H1 (cell line): ENCODE data around the gene SPATA31D4. TPM values are rescaled to one million over a fixed set of nuclear protein-coding genes. Genes with fewer than 3 reads are reported as not detected.

ENCODE experiments used
- CTCF ChIA-PET: fragments of 300-600 bp; sonication (Branson Sonifier 250); formaldehyde crosslinking; loops from one replicate; lab custom pipeline; 2021; ENCODE audit not compliant: partially characterized antibody; lab: Charles Lee
- POLR2A ChIA-PET: fragments of 300-600 bp; sonication (Branson Sonifier 250); formaldehyde crosslinking; loops from one replicate; lab custom pipeline; 2021; ENCODE audit warnings: inconsistent platforms; ENCODE audit not compliant: partially characterized antibody; lab: Charles Lee
- DNase-seq, 2 experiments: peaks; one replicate each; pipeline versions ENCODE4 v3.0.0 to v3.0.0-alpha.2; 2010 to 2022; ENCODE audit warnings: low spot score in 2 of 2, low read depth in 1 of 2, mixed read lengths in 1 of 2
- FAIRE-seq: peaks from 2 replicates; lab custom pipeline; 2011; peaks lifted over from hg19 to GRCh38; lab: Jason Lieb, UNC
- H2AFZ ChIP-seq: 2 replicates; pipeline ENCODE4 v1.8.1; 2012; ENCODE audit warnings: low read length, inconsistent platforms
- H2AK5ac ChIP-seq: 2 replicates; pipeline ENCODE4 v1.6.1; 2013; ENCODE audit warnings: low read depth, low read length
- H2BK120ac ChIP-seq: replicated peaks from 2 replicates; pipeline ENCODE3; 2013; ENCODE audit warnings: low read depth, low read length, inconsistent platforms
- H2BK12ac ChIP-seq: 2 replicates; pipeline ENCODE4 v1.6.1; 2013; ENCODE audit warnings: low read depth, low read length
- H2BK15ac ChIP-seq: 2 replicates; pipeline ENCODE4 v1.6.1; 2013; ENCODE audit warnings: low read length
- H2BK20ac ChIP-seq: 2 replicates; pipeline ENCODE4 v1.6.1; 2013; ENCODE audit warnings: low read length
- H2BK5ac ChIP-seq: 2 replicates; pipeline ENCODE4 v1.6.1; 2013; ENCODE audit warnings: low read depth, low read length
- H3K14ac ChIP-seq: 2 replicates; pipeline ENCODE4 v1.6.1; 2013; ENCODE audit warnings: inconsistent platforms; ENCODE audit not compliant: insufficient read length
- H3K18ac ChIP-seq: 2 replicates; pipeline ENCODE4 v1.6.1; 2013; ENCODE audit warnings: low read length; ENCODE audit errors: extremely low read depth
- H3K23ac ChIP-seq: 2 replicates; pipeline ENCODE4 v1.6.1; 2013; ENCODE audit warnings: inconsistent platforms; ENCODE audit not compliant: insufficient read length
- H3K23me2 ChIP-seq: 2 replicates; pipeline ENCODE4 v1.6.1; 2013; ENCODE audit warnings: low read depth, low read length
- H3K27ac ChIP-seq: 2 replicates; pipeline ENCODE4 v1.6.1; 2011; ENCODE audit warnings: low read depth, low read length, inconsistent platforms
- H3K27me3 ChIP-seq, 4 experiments: replicated peaks in 1 of 4; 1 replicate in 1 of 4; 2 replicates in 3 of 4; pipeline versions ENCODE4 v1.6.1 to v1.8.1; 2011 to 2013; ENCODE audit warnings: low read length in 3 of 4, mild to moderate bottlenecking in 3 of 4, inconsistent platforms in 2 of 4, mixed read lengths in 2 of 4, moderate library complexity in 1 of 4; ENCODE audit not compliant: control insufficient read depth in 3 of 4, insufficient read depth in 3 of 4; ENCODE audit errors: extremely low read depth in 1 of 4
- H3K36me3 ChIP-seq, 4 experiments: 2 replicates each; pipeline versions ENCODE4 v1.6.1 to v1.8.1; 2011 to 2013; ENCODE audit warnings: mild to moderate bottlenecking in 4 of 4, low read length in 3 of 4, moderate library complexity in 2 of 4, control low read depth in 1 of 4, inconsistent platforms in 1 of 4; ENCODE audit not compliant: insufficient read depth in 4 of 4, control insufficient read depth in 2 of 4
- H3K4ac ChIP-seq: replicated peaks from 2 replicates; pipeline ENCODE3; 2013; ENCODE audit warnings: low read length, low read depth, mixed read lengths, inconsistent platforms; ENCODE audit not compliant: insufficient read length
- H3K4me1 ChIP-seq, 4 experiments: replicated peaks in 1 of 4; 1 replicate in 1 of 4; 2 replicates in 3 of 4; pipeline versions ENCODE4 v1.6.1 to v1.8.1; 2011 to 2013; ENCODE audit warnings: low read length in 3 of 4, inconsistent platforms in 2 of 4, mixed read lengths in 1 of 4; ENCODE audit not compliant: insufficient read depth in 4 of 4, control insufficient read depth in 3 of 4
- H3K4me2 ChIP-seq, 2 experiments: 2 replicates each; pipeline versions ENCODE4 v1.6.1 to v1.8.1; 2011 to 2013; ENCODE audit warnings: low read depth in 2 of 2, low read length in 2 of 2, control low read depth in 1 of 2, inconsistent platforms in 1 of 2, mild to moderate bottlenecking in 1 of 2; ENCODE audit not compliant: insufficient read depth in 1 of 2
- H3K4me3 ChIP-seq, 4 experiments: fragments of 200-600, 300-600 bp in 1 of 4; sonication (generic), shearing (Covaris generic), sonication (Bioruptor Twin) in 1 of 4; 2 replicates each; pipeline versions ENCODE4 v1.5.1 to v1.8.1; 2011 to 2016; ENCODE audit warnings: low read length in 4 of 4, low read depth in 3 of 4, control low read depth in 2 of 4, inconsistent platforms in 2 of 4, mild to moderate bottlenecking in 2 of 4, mixed read lengths in 1 of 4, moderate library complexity in 1 of 4; ENCODE audit not compliant: insufficient read depth in 2 of 4; ENCODE audit errors: extremely low read depth in 1 of 4
- H3K56ac ChIP-seq: replicated peaks from 2 replicates; pipeline ENCODE3; 2013; ENCODE audit warnings: low read depth, mild to moderate bottlenecking, mixed read lengths, low read length, inconsistent platforms; ENCODE audit not compliant: insufficient read length
- H3K79me1 ChIP-seq: 2 replicates; pipeline ENCODE4 v1.6.1; 2013; ENCODE audit warnings: low read depth, low read length, control low read depth
- H3K79me2 ChIP-seq, 2 experiments: 2 replicates each; pipeline versions ENCODE4 v1.6.1 to v1.8.1; 2012 to 2013; ENCODE audit warnings: low read length in 2 of 2, mild to moderate bottlenecking in 2 of 2, inconsistent platforms in 1 of 2; ENCODE audit not compliant: insufficient read depth in 2 of 2, control insufficient read depth in 1 of 2
- H3K9ac ChIP-seq, 4 experiments: replicated peaks in 1 of 4; 1 replicate in 1 of 4; 2 replicates in 3 of 4; pipeline versions ENCODE4 v1.6.1 to v1.8.1; 2011 to 2013; ENCODE audit warnings: low read depth in 3 of 4, low read length in 3 of 4, control low read depth in 2 of 4, mild to moderate bottlenecking in 2 of 4, moderate library complexity in 2 of 4, inconsistent platforms in 1 of 4; ENCODE audit errors: extremely low read depth in 1 of 4
- H3K9me3 ChIP-seq, 2 experiments: 2 replicates each; pipeline versions ENCODE4 v1.6.1 to v1.8.1; 2012 to 2013; ENCODE audit warnings: mild to moderate bottlenecking in 2 of 2, moderate library complexity in 2 of 2, control low read depth in 1 of 2, inconsistent platforms in 1 of 2, low read depth in 1 of 2, low read length in 1 of 2, mixed read lengths in 1 of 2; ENCODE audit not compliant: insufficient read depth in 2 of 2
- H4K20me1 ChIP-seq, 2 experiments: replicated peaks in 1 of 2; 2 replicates each; pipeline versions ENCODE3 to v1.8.1; 2011 to 2013; ENCODE audit warnings: inconsistent platforms in 2 of 2, low read length in 2 of 2, mild to moderate bottlenecking in 1 of 2; ENCODE audit not compliant: insufficient read depth in 2 of 2, control insufficient read depth in 1 of 2
- H4K5ac ChIP-seq: 2 replicates; pipeline ENCODE4 v1.6.1; 2013; ENCODE audit warnings: low read length, low read depth, mixed read lengths, inconsistent platforms; ENCODE audit not compliant: insufficient read length
- H4K8ac ChIP-seq: 2 replicates; pipeline ENCODE4 v1.8.0; 2013; ENCODE audit warnings: mild to moderate bottlenecking, moderate library complexity, low read length, inconsistent platforms; ENCODE audit not compliant: insufficient read depth; ENCODE audit errors: extremely low read depth
- H4K91ac ChIP-seq: replicated peaks from 2 replicates; pipeline ENCODE3; 2013; ENCODE audit warnings: low read length, mixed read lengths, inconsistent platforms; ENCODE audit not compliant: insufficient read length
- BRCA1 ChIP-seq: IDR thresholded peaks from 2 replicates; pipeline ENCODE4 v1.6.1; 2012; ENCODE audit warnings: low read depth, low read length, improper control_type of control experiment
- RAD21 ChIP-seq, 2 experiments: IDR thresholded peaks in 1 of 2; conservative IDR thresholded peaks in 1 of 2; 2 replicates each; pipeline ENCODE4 v1.6.1; 2011; ENCODE audit warnings: low read depth in 2 of 2, low read length in 2 of 2, improper control_type of control experiment in 1 of 2, inconsistent platforms in 1 of 2, mild to moderate bottlenecking in 1 of 2, moderate library complexity in 1 of 2
- YY1 ChIP-seq: IDR thresholded peaks from 2 replicates; pipeline ENCODE4 v1.6.1; 2011; ENCODE audit warnings: low read depth, mild to moderate bottlenecking, low read length
- WGBS, 2 experiments: shearing (Covaris generic) in 1 of 2; methylation state at CpG; one replicate each; pipeline versions ENCODE4 v1.1.6 to v1.1.7; 2013 to 2015; ENCODE audit warnings: low lambda C conversion rate in 2 of 2, mixed read lengths in 2 of 2, inconsistent platforms in 1 of 2, low coverage in 1 of 2, missing lambda C conversion rate in 1 of 2; ENCODE audit not compliant: insufficient replicate concordance in 2 of 2, insufficient coverage in 1 of 2, insufficient read length in 1 of 2; ENCODE audit errors: extremely low coverage in 1 of 2, missing lambda C conversion rate in 1 of 2; 5-methylcytosine and 5-hydroxymethylcytosine counted together
- polyA plus RNA-seq, 7 experiments: library from polyadenylated mRNA; depleted of rRNA in 3 of 7; stranded (reverse) in 5 of 7; unstranded in 2 of 7; fragments of >200 nt in 5 of 7; fragments of 200-250 nt in 2 of 7; gene quantifications; 1 replicate in 5 of 7; 2 replicates in 1 of 7; 4 replicates in 1 of 7; pipeline versions ENCODE4 v1.2.1 to v1.2.3, GENCODE V29; 2011 to 2013; ENCODE audit warnings: missing spikeins in 2 of 7, mixed read lengths in 2 of 7
- total RNA-seq: library from RNA; stranded (reverse); fragmentation: NEBNext Ultra II Directional; extraction: Animal tissue kit (Norgen Biotek cat#: 25700); gene quantifications from 2 replicates; pipeline ENCODE4 v1.2.1, GENCODE V29; 2021
- TF ChIP-seq, protein P1 (sequence below), 3 experiments: IDR thresholded peaks; 1 replicate in 2 of 3; 2 replicates in 1 of 3; pipeline versions ENCODE4 v1.5.1 to v1.6.1; 2011; ENCODE audit warnings: low read length in 3 of 3, mild to moderate bottlenecking in 3 of 3, inconsistent platforms in 2 of 3, low read depth in 1 of 3, moderate library complexity in 1 of 3; ENCODE audit not compliant: insufficient read depth in 1 of 3; ENCODE audit errors: control extremely low read depth in 1 of 3

The SPATA31D4 gene
- total and polyA plus RNA-seq, 2 of the 8 experiments (the other 6 are each of a cell fraction or from before 2014, with no cell fraction given), result not detected

DNA sequence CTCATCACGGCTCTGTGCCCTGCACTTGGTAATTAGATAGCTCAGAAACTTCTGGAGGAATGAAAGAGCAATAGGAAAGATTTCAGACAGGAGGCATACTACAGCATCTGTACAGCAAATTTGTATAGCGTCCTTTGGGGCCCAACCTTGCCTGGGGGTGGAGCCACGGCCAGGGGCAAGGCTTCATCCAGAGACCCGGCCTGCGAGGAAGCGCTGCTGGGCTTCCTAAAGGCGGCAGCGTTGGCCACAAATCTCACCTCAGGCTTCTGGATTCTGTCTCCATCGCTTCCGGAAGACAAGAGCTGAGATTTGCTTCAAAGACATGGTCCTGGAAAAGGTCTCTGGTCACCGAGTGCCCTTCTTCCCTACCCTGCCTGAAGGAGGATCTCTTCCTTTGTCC is 48.1 kb downstream of the SPATA31D4 start:
- H3K4me1 ChIP-seq, result no peaks in the 10 kb centered on the region
- DNase-seq, result peak in 1 of 2 experiments; percentile 3
- 87% methylated on average over 11 of the region's 11 CpGs; no CpG with 5 or more reads in 1 of the 2 experiments for WGBS, 2 experiments

More for the DNA sequence above, 48.1 kb downstream of the SPATA31D4 start:
- Histone ChIP-seq H2BK20ac (no peak overlapping the region), H2BK15ac (no peak overlapping the region), H3K4me2 (no peak overlapping the region), H3K4me3 (no peak overlapping the region), H3K79me2 (no peaks in the 10 kb centered on the region), H4K20me1 (no peaks in the 10 kb centered on the region), H3K23me2 (no peaks in the 10 kb centered on the region), H3K56ac (no peak overlapping the region), H2BK5ac (no peak overlapping the region), H2BK120ac (no peak overlapping the region), H3K14ac (no peak overlapping the region), H2AK5ac (no peak overlapping the region), H3K79me1 (no peaks in the 10 kb centered on the region), H3K18ac (no peak overlapping the region), H3K23ac (no peak overlapping the region), H3K4ac (no peak overlapping the region), H3K9ac (no peak overlapping the region), H3K36me3 (no peaks in the 10 kb centered on the region), H4K91ac (no peak overlapping the region), H2AFZ (no peak overlapping the region), H3K27me3 (no peaks in the 10 kb centered on the region), H3K27ac (no peak overlapping the region), H3K9me3 (peaks cover 0 to 3% of the 10 kb centered on the region in 2 experiments; a peak in 1 of 4 replicates), H4K8ac (no peak overlapping the region), H2BK12ac (no peak overlapping the region), H4K5ac (no peak overlapping the region)
- TF ChIP-seq YY1, result no peak
- TF ChIP-seq RAD21 (IDR thresholded peaks at IDR 0.05 in 1 of 2, conservative IDR thresholded peaks at IDR 0.05 in 1 of 2; ENCODE audit: low read depth in 2 of 2, low read length in 2 of 2), result peak; percentile 44 to 60
- TF ChIP-seq, protein P1, sequence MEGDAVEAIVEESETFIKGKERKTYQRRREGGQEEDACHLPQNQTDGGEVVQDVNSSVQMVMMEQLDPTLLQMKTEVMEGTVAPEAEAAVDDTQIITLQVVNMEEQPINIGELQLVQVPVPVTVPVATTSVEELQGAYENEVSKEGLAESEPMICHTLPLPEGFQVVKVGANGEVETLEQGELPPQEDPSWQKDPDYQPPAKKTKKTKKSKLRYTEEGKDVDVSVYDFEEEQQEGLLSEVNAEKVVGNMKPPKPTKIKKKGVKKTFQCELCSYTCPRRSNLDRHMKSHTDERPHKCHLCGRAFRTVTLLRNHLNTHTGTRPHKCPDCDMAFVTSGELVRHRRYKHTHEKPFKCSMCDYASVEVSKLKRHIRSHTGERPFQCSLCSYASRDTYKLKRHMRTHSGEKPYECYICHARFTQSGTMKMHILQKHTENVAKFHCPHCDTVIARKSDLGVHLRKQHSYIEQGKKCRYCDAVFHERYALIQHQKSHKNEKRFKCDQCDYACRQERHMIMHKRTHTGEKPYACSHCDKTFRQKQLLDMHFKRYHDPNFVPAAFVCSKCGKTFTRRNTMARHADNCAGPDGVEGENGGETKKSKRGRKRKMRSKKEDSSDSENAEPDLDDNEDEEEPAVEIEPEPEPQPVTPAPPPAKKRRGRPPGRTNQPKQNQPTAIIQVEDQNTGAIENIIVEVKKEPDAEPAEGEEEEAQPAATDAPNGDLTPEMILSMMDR (IDR thresholded peaks at IDR 0.05; ENCODE audit: control extremely low read depth in 1 of 3, insufficient read depth in 1 of 3, low read depth in 1 of 3, low read length in 3 of 3), result peak in 2 of 3 experiments; percentile 3 to 23; a peak in 1 of 4 replicates
- no peak for TF ChIP-seq BRCA1
- ChIA-PET POLR2A (no interaction called here), CTCF (no interaction called here)
- no peak for FAIRE-seq
